ENCODE measurements around the gene ITGB5.

- TF ChIP-seq CTCF (IDR thresholded peaks at IDR 0.05) (no peak), POLR2A (IDR thresholded peaks at IDR 0.05) (no peak)
Observed at GRCh38 chr3:124896824-124897526, 9.8 kb upstream of the ITGB5 start.

All from upper lobe of left lung (tissue), 4 donors.